ENCODE data around the gene ZCCHC8.

DNA sequence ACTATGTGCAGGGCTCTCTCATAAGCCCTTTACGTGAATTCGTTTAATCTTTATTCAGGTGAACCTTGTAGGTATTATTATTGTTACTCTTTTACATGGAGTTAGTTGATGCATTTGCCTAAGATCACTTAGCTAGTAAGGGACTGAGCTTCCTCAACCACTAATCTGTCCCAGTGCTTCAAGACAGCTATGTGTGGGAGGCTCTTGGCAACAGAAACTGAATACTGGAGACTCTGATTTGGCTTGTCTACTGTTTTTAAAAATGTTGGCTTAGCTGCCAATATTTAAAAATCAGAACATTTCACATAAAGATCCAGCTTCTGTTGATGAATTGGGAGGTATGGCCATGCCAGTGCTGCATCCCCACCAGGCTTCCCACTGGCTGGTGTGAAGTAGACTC is 33.1 kb upstream of the ZCCHC8 start:
- TF ChIP-seq, protein P1, sequence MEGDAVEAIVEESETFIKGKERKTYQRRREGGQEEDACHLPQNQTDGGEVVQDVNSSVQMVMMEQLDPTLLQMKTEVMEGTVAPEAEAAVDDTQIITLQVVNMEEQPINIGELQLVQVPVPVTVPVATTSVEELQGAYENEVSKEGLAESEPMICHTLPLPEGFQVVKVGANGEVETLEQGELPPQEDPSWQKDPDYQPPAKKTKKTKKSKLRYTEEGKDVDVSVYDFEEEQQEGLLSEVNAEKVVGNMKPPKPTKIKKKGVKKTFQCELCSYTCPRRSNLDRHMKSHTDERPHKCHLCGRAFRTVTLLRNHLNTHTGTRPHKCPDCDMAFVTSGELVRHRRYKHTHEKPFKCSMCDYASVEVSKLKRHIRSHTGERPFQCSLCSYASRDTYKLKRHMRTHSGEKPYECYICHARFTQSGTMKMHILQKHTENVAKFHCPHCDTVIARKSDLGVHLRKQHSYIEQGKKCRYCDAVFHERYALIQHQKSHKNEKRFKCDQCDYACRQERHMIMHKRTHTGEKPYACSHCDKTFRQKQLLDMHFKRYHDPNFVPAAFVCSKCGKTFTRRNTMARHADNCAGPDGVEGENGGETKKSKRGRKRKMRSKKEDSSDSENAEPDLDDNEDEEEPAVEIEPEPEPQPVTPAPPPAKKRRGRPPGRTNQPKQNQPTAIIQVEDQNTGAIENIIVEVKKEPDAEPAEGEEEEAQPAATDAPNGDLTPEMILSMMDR (IDR thresholded peaks at IDR 0.05; ENCODE audit: low read depth, low read length, poor library complexity, severe bottlenecking): no peak
- no peak for TF ChIP-seq EZH2phosphoT487 (IDR thresholded peaks at IDR 0.05; ENCODE audit: borderline replicate concordance, low read length)

Measured in DOHH2 (cell line).